Measurements from ENCODE around the gene MGAT4C. TPM values are rescaled to one million over a fixed set of nuclear protein-coding genes. Genes with fewer than 3 reads are reported as not detected.
"Not testable (repeated sequence)": the region's sequence is repeated elsewhere in the genome, so short reads cannot be mapped to it uniquely, and the experiment has no call there.

Gene MGAT4C
- total and polyA plus RNA-seq, 12 donors, result 0.20 to 12.2 (median 3.6) TPM

GRCh38 chr12:86134561-86134960 is 121.6 kb downstream of the MGAT4C start:
- 67 to 70% methylated on average over 3 of the region's 3 CpGs for WGBS, 2 donors
- DNase-seq, result no peak
- peaks cover 0 to 2% (median 0%) of the 10 kb centered on the region in 11 donors for H3K9me3 ChIP-seq

DNA sequence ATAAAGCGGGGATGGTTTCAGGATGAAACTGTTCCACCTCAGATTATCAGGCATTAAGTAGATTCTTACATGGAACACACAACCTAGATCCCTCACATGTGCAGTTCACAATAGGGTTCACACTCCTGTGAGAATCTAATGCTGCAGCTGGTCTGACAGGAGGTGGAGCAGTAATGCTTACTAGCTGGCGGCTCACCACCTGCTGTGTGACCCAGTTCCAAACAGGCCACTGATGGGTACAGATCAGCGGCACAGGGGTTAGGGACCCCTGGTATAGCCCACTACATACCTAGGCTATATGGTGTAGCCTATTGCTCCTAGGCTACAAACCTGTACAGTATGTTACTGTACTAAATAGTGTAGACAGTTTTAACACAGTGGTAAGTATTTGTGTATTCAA is 129.3 kb downstream of the MGAT4C start:
- DNase-seq; H3K36me3 ChIP-seq; intact Hi-C loops (cut with DNase I); H3K27ac ChIP-seq; ATAC-seq; H3K4me1 ChIP-seq; H3K9me3 ChIP-seq; H3K27me3 ChIP-seq; H3K4me3 ChIP-seq: not testable (repeated sequence)
- WGBS, 2 donors, result 89% methylated on average over 3 of the region's 3 CpGs

More at GRCh38 chr12:86134561-86134960, 121.6 kb downstream of the MGAT4C start:
- Histone ChIP-seq H3K4me1 (no peaks in the 10 kb centered on the region), H3K4me3 (no peak overlapping the region), H3K27me3 (no peaks in the 10 kb centered on the region), H3K36me3 (no peaks in the 10 kb centered on the region), H3K27ac (no peak overlapping the region)
- TF ChIP-seq CTCF (IDR thresholded peaks at IDR 0.05), result no peak
- intact Hi-C loops (cut with DNase I), result no loop called here
- ATAC-seq, result no peak

GRCh38 chr12:86122846-86123468 is 133.2 kb downstream of the MGAT4C start:
- Histone ChIP-seq H3K4me1 (no peaks in the 10 kb centered on the region), H3K9me3 (no peaks in the 10 kb centered on the region), H3K36me3 (no peaks in the 10 kb centered on the region), H3K27ac (no peak overlapping the region), H3K27me3 (no peaks in the 10 kb centered on the region), H3K4me3 (no peak overlapping the region)
- intact Hi-C loops (cut with DNase I), result no loop called here
- ATAC-seq (no peak), DNase-seq (no peak)
- WGBS, 2 donors, result 51 to 71% methylated on average over 3 of the region's 3 CpGs
- no peak for TF ChIP-seq CTCF (IDR thresholded peaks at IDR 0.05)

- TF ChIP-seq CTCF (IDR thresholded peaks at IDR 0.05), result no peak
- Histone ChIP-seq H3K27me3 (no peaks in the 10 kb centered on the region), H3K4me3 (no peak overlapping the region), H3K36me3 (no peaks in the 10 kb centered on the region), H3K4me1 (no peaks in the 10 kb centered on the region), H3K9me3 (no peaks in the 10 kb centered on the region), H3K27ac (no peak overlapping the region)
- ATAC-seq (no peak), DNase-seq (no peak)
- WGBS, 2 donors, result 67% methylated on average over 2 of the region's 2 CpGs
- intact Hi-C loops (cut with DNase I), result no loop called here
Observed at GRCh38 chr12:86118161-86118560, 138.0 kb downstream of the MGAT4C start.

DNA sequence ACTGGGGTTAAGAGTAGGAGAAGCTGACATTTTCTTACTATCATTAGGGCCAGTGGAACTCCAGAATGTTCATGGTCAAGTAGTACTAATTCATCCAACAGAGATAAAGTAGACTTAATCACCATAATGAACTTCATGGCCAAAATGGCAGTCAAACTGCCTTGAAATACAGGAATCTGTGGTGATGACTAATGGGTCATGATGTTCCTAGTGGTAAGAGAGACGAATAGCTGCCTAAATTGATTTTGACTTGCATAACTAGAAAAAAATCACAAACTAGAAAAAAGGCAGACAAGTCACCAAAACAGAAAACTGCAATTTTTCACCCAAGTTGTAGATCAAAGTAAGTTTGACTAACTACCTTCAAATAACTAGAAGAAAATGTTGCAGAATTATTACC is 138.5 kb downstream of the MGAT4C start:
- Histone ChIP-seq H3K4me3 (no peak overlapping the region), H3K27ac (no peak overlapping the region), H3K9me3 (no peaks in the 10 kb centered on the region), H3K27me3 (no peaks in the 10 kb centered on the region), H3K4me1 (no peaks in the 10 kb centered on the region), H3K36me3 (no peaks in the 10 kb centered on the region)
- DNase-seq (no peak), ATAC-seq (no peak)
- intact Hi-C loops (cut with DNase I), result no loop called here
- no peak for TF ChIP-seq CTCF (IDR thresholded peaks at IDR 0.05)
- 69 to 71% methylated on average over 1 of the region's 1 CpG for WGBS, 2 donors

All from heart right ventricle (tissue), 16 donors.